Fibroblast of lung (primary cell): ENCODE results near the gene C11orf24.

Experiments used
- EZH2 ChIP-seq: IDR thresholded peaks from 2 replicates; pipeline ENCODE4 v1.5.1; 2012; ENCODE audit warnings: low read length, control low read depth, mild to moderate bottlenecking; ENCODE audit errors: missing control alignments
- TF ChIP-seq, protein P1 (sequence below), 2 donors: IDR thresholded peaks in 1 of 2; conservative IDR thresholded peaks in 1 of 2; 1 replicate in 1 of 2; 2 replicates in 1 of 2; pipeline ENCODE4 v1.5.1; 2011 to 2012; ENCODE audit warnings: low read length in 2 of 2, control low read depth in 1 of 2, inconsistent platforms in 1 of 2, low read depth in 1 of 2, mild to moderate bottlenecking in 1 of 2

DNA sequence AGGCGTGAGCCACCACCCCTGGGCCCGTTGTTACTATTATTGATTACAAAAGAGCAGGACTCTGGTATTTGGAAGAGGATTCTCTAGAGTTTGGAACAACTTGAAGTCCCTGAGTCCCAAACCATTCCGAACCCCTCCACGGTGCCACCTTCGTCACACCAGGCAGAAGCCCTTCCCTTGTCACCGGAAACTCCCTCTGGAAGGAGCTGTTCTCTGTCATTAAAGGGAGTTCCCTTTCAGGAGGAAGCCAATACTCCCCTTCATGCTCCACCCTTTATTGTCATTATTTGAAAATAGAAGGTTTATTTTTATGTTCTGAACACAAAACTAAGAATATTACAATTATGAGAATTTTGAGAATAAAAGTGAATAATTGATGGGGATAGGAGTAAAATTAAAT is 5.1 kb upstream of the C11orf24 start:
- TF ChIP-seq, protein P1, sequence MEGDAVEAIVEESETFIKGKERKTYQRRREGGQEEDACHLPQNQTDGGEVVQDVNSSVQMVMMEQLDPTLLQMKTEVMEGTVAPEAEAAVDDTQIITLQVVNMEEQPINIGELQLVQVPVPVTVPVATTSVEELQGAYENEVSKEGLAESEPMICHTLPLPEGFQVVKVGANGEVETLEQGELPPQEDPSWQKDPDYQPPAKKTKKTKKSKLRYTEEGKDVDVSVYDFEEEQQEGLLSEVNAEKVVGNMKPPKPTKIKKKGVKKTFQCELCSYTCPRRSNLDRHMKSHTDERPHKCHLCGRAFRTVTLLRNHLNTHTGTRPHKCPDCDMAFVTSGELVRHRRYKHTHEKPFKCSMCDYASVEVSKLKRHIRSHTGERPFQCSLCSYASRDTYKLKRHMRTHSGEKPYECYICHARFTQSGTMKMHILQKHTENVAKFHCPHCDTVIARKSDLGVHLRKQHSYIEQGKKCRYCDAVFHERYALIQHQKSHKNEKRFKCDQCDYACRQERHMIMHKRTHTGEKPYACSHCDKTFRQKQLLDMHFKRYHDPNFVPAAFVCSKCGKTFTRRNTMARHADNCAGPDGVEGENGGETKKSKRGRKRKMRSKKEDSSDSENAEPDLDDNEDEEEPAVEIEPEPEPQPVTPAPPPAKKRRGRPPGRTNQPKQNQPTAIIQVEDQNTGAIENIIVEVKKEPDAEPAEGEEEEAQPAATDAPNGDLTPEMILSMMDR (conservative IDR thresholded peaks at IDR 0.05 in 1 of 2, IDR thresholded peaks at IDR 0.05 in 1 of 2; ENCODE audit: low read depth in 1 of 2, low read length in 2 of 2) = no peak
- TF ChIP-seq EZH2 = no peak
